Mesothelial cell of epicardium (in vitro differentiated cells): ENCODE results near the gene SLCO4A1. TPM values are rescaled to one million over a fixed set of nuclear protein-coding genes. Genes with fewer than 3 reads are reported as not detected.

ENCODE experiments used
- DNase-seq, 2 experiments: peaks; one replicate each; pipeline ENCODE4 v3.0.0; 2021; ENCODE audit warnings: low spot score in 2 of 2; ENCODE audit not compliant: unreplicated experiment in 2 of 2
- H3K27ac Mint-ChIP-seq: 2 replicates; pipeline ENCODE4 v1.8.0; 2021; ENCODE audit warnings: mixed read lengths
- H3K27me3 Mint-ChIP-seq: 2 replicates; pipeline ENCODE4 v1.8.0; 2021; ENCODE audit warnings: low read depth, mixed read lengths
- H3K36me3 Mint-ChIP-seq: 2 replicates; pipeline ENCODE4 v1.8.0; 2021; ENCODE audit warnings: mixed read lengths
- H3K4me1 Mint-ChIP-seq: 2 replicates; pipeline ENCODE4 v1.8.0; 2021; ENCODE audit warnings: mixed read lengths
- H3K4me3 Mint-ChIP-seq: 2 replicates; pipeline ENCODE4 v1.8.0; 2021; ENCODE audit warnings: mild to moderate bottlenecking, moderate library complexity, mixed read lengths
- H3K9me3 Mint-ChIP-seq: 2 replicates; pipeline ENCODE4 v1.8.0; 2021; ENCODE audit warnings: mixed read lengths
- CTCF ChIP-seq: fragments of 200-600 bp; sonication (generic); IDR thresholded peaks from one replicate; pipeline ENCODE4 v1.5.0; 2021; ENCODE audit warnings: antibody characterized with exemption; ENCODE audit not compliant: unreplicated experiment
- total RNA-seq: library from RNA; stranded (reverse); gene quantifications from 3 replicates; pipeline ENCODE4 v1.2.1, GENCODE V29; 2021

SLCO4A1 gene
- total RNA-seq, 1 donor from 2014 or later = 3.7 TPM

GRCh38 chr20:62614085-62614960, 28.0 kb upstream of the SLCO4A1 start:
- Mint-ChIP-seq H3K27me3 (peaks cover 19% of the 10 kb centered on the region), H3K4me1 (peaks cover 5% of the 10 kb centered on the region), H3K36me3 (no peaks in the 10 kb centered on the region), H3K4me3 (no peak overlapping the region), H3K27ac (no peak overlapping the region), H3K9me3 (peaks cover 9% of the 10 kb centered on the region)
- no peak for DNase-seq
- no peak for TF ChIP-seq CTCF

- H3K9me3 Mint-ChIP-seq = peaks cover 9% of the 10 kb centered on the region
- H3K4me3 Mint-ChIP-seq = no peak overlapping the region
- peaks cover 5% of the 10 kb centered on the region for H3K4me1 Mint-ChIP-seq
- H3K36me3 Mint-ChIP-seq = no peaks in the 10 kb centered on the region
- peaks cover 16% of the 10 kb centered on the region for H3K27me3 Mint-ChIP-seq
- no peak for TF ChIP-seq CTCF
- DNase-seq = no peak
- H3K27ac Mint-ChIP-seq = no peak overlapping the region
Measured at GRCh38 chr20:62614961-62615680, 27.2 kb upstream of the SLCO4A1 start.

GRCh38 chr20:62615750-62616251, 26.5 kb upstream of the SLCO4A1 start:
- no peak for DNase-seq
- Mint-ChIP-seq H3K27ac (no peak overlapping the region), H3K27me3 (peaks cover 10% of the 10 kb centered on the region), H3K36me3 (no peaks in the 10 kb centered on the region), H3K4me3 (no peak overlapping the region), H3K9me3 (peaks cover 4% of the 10 kb centered on the region), H3K4me1 (peaks cover 5% of the 10 kb centered on the region)
- no peak for TF ChIP-seq CTCF

GRCh38 chr20:62616728-62617621, 25.3 kb upstream of the SLCO4A1 start:
- Mint-ChIP-seq H3K9me3 (peaks cover 4% of the 10 kb centered on the region), H3K4me1 (peaks cover 9% of the 10 kb centered on the region), H3K27ac (peak overlapping the region; percentile 87), H3K27me3 (peaks cover 8% of the 10 kb centered on the region), H3K4me3 (no peak overlapping the region), H3K36me3 (no peaks in the 10 kb centered on the region)
- DNase-seq = peak; percentile 72 to 89
- peak; percentile 80 for TF ChIP-seq CTCF

- no peak overlapping the region for H3K27ac Mint-ChIP-seq
- H3K36me3 Mint-ChIP-seq = no peaks in the 10 kb centered on the region
- DNase-seq = no peak
- H3K4me1 Mint-ChIP-seq = peaks cover 16% of the 10 kb centered on the region
- H3K27me3 Mint-ChIP-seq = peaks cover 8% of the 10 kb centered on the region
- peaks cover under 1% of the 10 kb centered on the region for H3K9me3 Mint-ChIP-seq
- H3K4me3 Mint-ChIP-seq = no peak overlapping the region
- no peak for TF ChIP-seq CTCF
Measured at GRCh38 chr20:62617711-62618483, 24.4 kb upstream of the SLCO4A1 start.
